OCI-LY7 (cell line): ENCODE data around the gene NCKIPSD. TPM values are rescaled to one million over a fixed set of nuclear protein-coding genes. Genes with fewer than 3 reads are reported as not detected.

ENCODE experiments used
- BruUV-seq: library from RNA; stranded (reverse); fragments of 400-500 nt; replicated peaks from 2 replicates; lab custom pipeline; 2021; lab: Mats Ljungman, UMichigan
- CTCF ChIA-PET: fragments of 300-600 bp; sonication (Branson Sonifier 250); formaldehyde crosslinking; loops from one replicate; lab custom pipeline; 2022; ENCODE audit warnings: antibody characterized with exemption; ENCODE audit not compliant: unreplicated experiment; lab: Charles Lee
- POLR2A ChIA-PET: fragments of 300-600 bp; sonication (Branson Sonifier 250); formaldehyde crosslinking; loops from one replicate; lab custom pipeline; 2022; ENCODE audit warnings: antibody characterized with exemption; lab: Charles Lee
- DNase-seq: peaks from one replicate; pipeline ENCODE4 v3.0.0-alpha.2; 2015; ENCODE audit warnings: low spot score
- H2AFZ ChIP-seq: fragments of 200-600 bp; sonication (generic), shearing (Covaris generic); 2 replicates; pipeline ENCODE4 v1.6.1; 2014; ENCODE audit warnings: mild to moderate bottlenecking, antibody characterized with exemption, low read length, moderate library complexity
- H3K27ac ChIP-seq: fragments of 200-600 bp; sonication (generic); 2 replicates; pipeline ENCODE4 v1.5.1; 2014; ENCODE audit warnings: mixed run types, low read depth, mild to moderate bottlenecking, moderate library complexity, low read length, inconsistent platforms; ENCODE audit not compliant: poor library complexity, severe bottlenecking
- H3K36me3 ChIP-seq: fragments of 200-600 bp; sonication (generic); 2 replicates; pipeline ENCODE4 v1.6.1; 2014; ENCODE audit warnings: mild to moderate bottlenecking, antibody characterized with exemption, low read length, moderate library complexity, mixed read lengths; ENCODE audit not compliant: insufficient read depth
- H3K4me1 ChIP-seq: fragments of 200-600 bp; sonication (generic); 2 replicates; pipeline ENCODE4 v1.5.1; 2014; ENCODE audit warnings: mild to moderate bottlenecking, low read length; ENCODE audit not compliant: insufficient read depth, poor library complexity, severe bottlenecking
- H3K4me2 ChIP-seq: fragments of 200-600 bp; sonication (generic); 2 replicates; pipeline ENCODE4 v1.6.1; 2014; ENCODE audit warnings: mild to moderate bottlenecking, low read length
- H3K4me3 ChIP-seq: fragments of 200-600 bp; sonication (generic); 2 replicates; pipeline ENCODE4 v1.5.1; 2014; ENCODE audit warnings: mild to moderate bottlenecking, low read depth, low read length; ENCODE audit not compliant: poor library complexity, severe bottlenecking
- H3K79me2 ChIP-seq: fragments of 200-600 bp; sonication (generic); 2 replicates; pipeline ENCODE4 v1.6.1; 2016; ENCODE audit warnings: low read depth, mild to moderate bottlenecking, low read length, moderate library complexity, mixed read lengths; ENCODE audit not compliant: insufficient read depth
- H3K9me2 ChIP-seq: fragments of 200-600 bp; sonication (generic); 2 replicates; pipeline ENCODE4 v1.6.1; 2016; ENCODE audit warnings: mild to moderate bottlenecking, low read length, mixed read lengths; ENCODE audit not compliant: insufficient read depth
- H3K9me3 ChIP-seq: fragments of 200-600 bp; sonication (generic); 2 replicates; pipeline ENCODE4 v1.6.1; 2014; ENCODE audit warnings: mild to moderate bottlenecking, mixed run types, low read length, mixed read lengths
- H4K20me1 ChIP-seq: fragments of 200-600 bp; sonication (generic); 2 replicates; pipeline ENCODE4 v1.6.1; 2014; ENCODE audit warnings: mild to moderate bottlenecking, antibody characterized with exemption, low read length, moderate library complexity, mixed read lengths; ENCODE audit not compliant: insufficient read depth
- EZH2phosphoT487 ChIP-seq: fragments of 200-600 bp; sonication (generic); IDR thresholded peaks from 2 replicates; pipeline ENCODE4 v1.6.1; 2018; ENCODE audit warnings: low read depth, borderline replicate concordance, mild to moderate bottlenecking, mixed run types, antibody characterized with exemption, low read length, moderate library complexity, mixed read lengths
- intact Hi-C: fragments of 100-400 bp; cut with micrococcal nuclease; formaldehyde crosslinking; loops from one replicate; pipeline ENCODE4 v1.10.0; 2022; ENCODE audit not compliant: unreplicated experiment
- total RNA-seq, 2 experiments: library from RNA; depleted of rRNA in 1 of 2; stranded (reverse); fragments of >200 nt in 1 of 2; shearing (Covaris generic) in 1 of 2; gene quantifications; 2 replicates each; pipeline ENCODE4 v1.2.3, GENCODE V29; 2014 to 2022
- TF ChIP-seq, protein P1 (sequence below): fragments of 200-600 bp; sonication (generic); conservative IDR thresholded peaks from 2 replicates; pipeline ENCODE4 v1.5.1; 2014; ENCODE audit warnings: mild to moderate bottlenecking, antibody characterized with exemption, low read length, moderate library complexity, mixed read lengths

NCKIPSD gene
- total RNA-seq, 2 experiments from 2014 or later, result 34.8 to 39.9 TPM

DNA sequence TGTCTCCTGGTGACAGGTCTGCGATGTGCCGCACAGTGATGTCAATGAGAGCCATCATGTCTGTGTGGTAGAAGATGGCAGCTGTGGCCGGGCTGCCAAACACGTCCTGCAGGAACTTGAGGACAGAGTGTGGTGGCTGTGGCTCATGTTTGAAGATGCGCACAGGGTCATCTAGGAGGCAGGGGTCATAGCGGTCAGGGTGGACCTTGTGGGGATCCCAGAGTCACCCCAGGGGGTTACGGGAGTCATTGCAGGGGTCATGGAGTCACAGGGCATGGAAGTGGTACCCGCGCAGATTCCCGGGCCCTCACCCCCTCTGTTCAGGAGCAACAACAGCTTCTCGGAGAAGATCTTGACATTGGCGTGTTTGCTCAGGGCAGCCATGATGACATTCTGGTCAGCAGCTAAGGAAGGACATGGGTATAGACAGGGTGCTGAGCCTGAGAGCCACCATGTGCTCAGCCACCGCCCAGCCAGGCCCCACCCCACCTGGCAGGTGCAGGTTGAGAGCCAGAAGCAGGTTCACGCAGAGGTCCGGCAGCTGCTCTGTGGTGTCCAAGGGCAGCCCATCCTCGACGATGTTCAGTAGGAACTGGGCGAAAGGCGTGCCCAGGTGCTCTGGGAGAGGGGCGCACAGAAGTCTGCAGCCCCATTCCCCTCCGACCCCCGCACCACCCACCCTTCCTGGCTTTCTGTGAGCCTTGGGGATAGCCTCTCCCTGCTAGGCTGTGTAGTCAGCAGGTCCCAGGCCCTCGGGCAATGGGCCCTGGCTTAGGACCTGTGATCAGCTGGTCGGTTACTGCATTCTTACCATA, 6.9 kb downstream of the NCKIPSD start:
- no peak for TF ChIP-seq EZH2phosphoT487
- TF ChIP-seq, protein P1, sequence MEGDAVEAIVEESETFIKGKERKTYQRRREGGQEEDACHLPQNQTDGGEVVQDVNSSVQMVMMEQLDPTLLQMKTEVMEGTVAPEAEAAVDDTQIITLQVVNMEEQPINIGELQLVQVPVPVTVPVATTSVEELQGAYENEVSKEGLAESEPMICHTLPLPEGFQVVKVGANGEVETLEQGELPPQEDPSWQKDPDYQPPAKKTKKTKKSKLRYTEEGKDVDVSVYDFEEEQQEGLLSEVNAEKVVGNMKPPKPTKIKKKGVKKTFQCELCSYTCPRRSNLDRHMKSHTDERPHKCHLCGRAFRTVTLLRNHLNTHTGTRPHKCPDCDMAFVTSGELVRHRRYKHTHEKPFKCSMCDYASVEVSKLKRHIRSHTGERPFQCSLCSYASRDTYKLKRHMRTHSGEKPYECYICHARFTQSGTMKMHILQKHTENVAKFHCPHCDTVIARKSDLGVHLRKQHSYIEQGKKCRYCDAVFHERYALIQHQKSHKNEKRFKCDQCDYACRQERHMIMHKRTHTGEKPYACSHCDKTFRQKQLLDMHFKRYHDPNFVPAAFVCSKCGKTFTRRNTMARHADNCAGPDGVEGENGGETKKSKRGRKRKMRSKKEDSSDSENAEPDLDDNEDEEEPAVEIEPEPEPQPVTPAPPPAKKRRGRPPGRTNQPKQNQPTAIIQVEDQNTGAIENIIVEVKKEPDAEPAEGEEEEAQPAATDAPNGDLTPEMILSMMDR, result no peak
- Histone ChIP-seq H3K36me3 (peaks cover 62% of the 10 kb centered on the region), H3K9me2 (no peaks in the 10 kb centered on the region), H3K4me1 (peaks cover 19% of the 10 kb centered on the region), H3K27ac (no peak overlapping the region), H3K9me3 (no peaks in the 10 kb centered on the region), H3K79me2 (no peaks in the 10 kb centered on the region; the same call in 1 of the 2 replicates), H3K4me3 (no peak overlapping the region), H2AFZ (no peak overlapping the region), H3K4me2 (no peak overlapping the region), H4K20me1 (no peaks in the 10 kb centered on the region)
- POLR2A ChIA-PET, result no interaction called here
- BruUV-seq, result no TSS peak
- DNase-seq, result no peak
- intact Hi-C loops, result no loop called here
- CTCF ChIA-PET, result no interaction called here

DNA sequence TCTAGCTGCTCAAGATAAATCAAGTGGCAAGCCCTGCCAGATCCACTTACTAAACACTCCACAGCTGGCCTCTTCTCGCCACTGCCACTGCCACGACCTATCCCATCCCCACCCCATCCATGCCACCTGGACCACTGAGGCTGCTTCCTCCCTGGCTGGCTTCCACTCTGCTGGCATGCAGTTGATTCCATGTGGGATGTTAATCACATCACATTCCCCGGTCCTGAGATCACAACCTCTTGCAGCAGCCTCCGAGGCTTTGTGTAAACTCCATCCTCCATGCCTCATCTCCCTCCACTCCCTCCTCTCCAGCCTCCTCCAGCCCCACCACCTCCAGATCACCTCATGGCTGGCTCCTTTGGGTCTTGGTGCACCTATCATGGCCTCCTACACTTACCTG, 7.7 kb downstream of the NCKIPSD start:
- BruUV-seq, result no TSS peak
- TF ChIP-seq, protein P1, result no peak
- TF ChIP-seq EZH2phosphoT487, result no peak
- no peak for DNase-seq
- no peaks in the 10 kb centered on the region for H3K9me3 ChIP-seq
- no peak overlapping the region for H3K4me3 ChIP-seq
- no peak overlapping the region for H3K27ac ChIP-seq
- H3K9me2 ChIP-seq, result no peaks in the 10 kb centered on the region
- CTCF ChIA-PET, result no interaction called here
- H3K36me3 ChIP-seq, result peaks cover 62% of the 10 kb centered on the region
- H3K4me2 ChIP-seq, result no peak overlapping the region
- peaks cover 13% of the 10 kb centered on the region for H3K4me1 ChIP-seq
- H3K79me2 ChIP-seq, result no peaks in the 10 kb centered on the region
- H4K20me1 ChIP-seq, result no peaks in the 10 kb centered on the region
- no peak overlapping the region for H2AFZ ChIP-seq
- POLR2A ChIA-PET, result no interaction called here
- intact Hi-C loops, result no loop called here

DNA sequence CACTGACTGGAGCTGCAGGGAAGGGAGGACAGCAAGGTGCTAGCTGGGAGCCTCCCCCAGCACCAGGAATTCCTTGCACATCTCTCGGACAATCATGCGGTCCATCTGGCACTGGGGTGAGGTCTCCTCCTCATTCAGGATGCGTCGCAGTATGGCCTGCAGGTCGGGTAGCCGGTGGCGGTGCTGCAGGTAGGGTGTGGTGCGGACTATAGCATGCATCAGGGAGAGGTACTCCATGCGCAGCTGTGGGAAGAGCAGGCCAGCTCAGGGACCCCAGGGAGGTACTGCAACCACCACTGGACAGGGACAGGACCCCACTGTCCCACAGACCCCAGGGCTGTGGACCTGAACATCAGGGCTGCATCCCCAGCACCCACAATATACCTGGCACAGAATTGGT, 11.2 kb downstream of the NCKIPSD start:
- Histone ChIP-seq H3K9me2 (no peaks in the 10 kb centered on the region), H3K9me3 (no peaks in the 10 kb centered on the region), H3K4me2 (no peak overlapping the region), H3K4me3 (no peak overlapping the region), H3K36me3 (peaks cover 59% of the 10 kb centered on the region), H3K79me2 (no peaks in the 10 kb centered on the region), H2AFZ (no peak overlapping the region), H3K27ac (no peak overlapping the region), H4K20me1 (no peaks in the 10 kb centered on the region), H3K4me1 (peaks cover 3% of the 10 kb centered on the region)
- DNase-seq, result no peak
- POLR2A ChIA-PET, result no interaction called here
- intact Hi-C loops, result no loop called here
- CTCF ChIA-PET, result no interaction called here
- TF ChIP-seq EZH2phosphoT487, result no peak
- TF ChIP-seq, protein P1, result no peak
- BruUV-seq, result no TSS peak
